ENCODE results near the gene STK32C.
"Not testable (repeated sequence)": the region's sequence is repeated elsewhere in the genome, so short reads cannot be mapped to it uniquely, and the experiment has no call there.

Gene STK32C

GRCh38 chr10:132279873-132280645, 27.7 kb downstream of the STK32C start:
- no peak for DNase-seq

GRCh38 chr10:132277311-132277741, 30.4 kb downstream of the STK32C start:
- DNase-seq: no peak

- DNase-seq: no peak
Measured at GRCh38 chr10:132276706-132277105, 31.0 kb downstream of the STK32C start.

GRCh38 chr10:132276179-132276675, 31.5 kb downstream of the STK32C start:
- no peak for DNase-seq

GRCh38 chr10:132275426-132276178, 32.1 kb downstream of the STK32C start:
- DNase-seq: no peak

- no peak for DNase-seq
Measured at GRCh38 chr10:132274986-132275385, 32.8 kb downstream of the STK32C start.

GRCh38 chr10:132274581-132274980, 33.2 kb downstream of the STK32C start:
- DNase-seq: no peak

- no peak for DNase-seq
Measured at GRCh38 chr10:132273966-132274365, 33.8 kb downstream of the STK32C start.

- DNase-seq: no peak
Measured at GRCh38 chr10:132273304-132273944, 34.3 kb downstream of the STK32C start.

GRCh38 chr10:132272231-132272971, 35.3 kb downstream of the STK32C start:
- no peak for DNase-seq

- DNase-seq: no peak
Measured at GRCh38 chr10:132271458-132272230, 36.1 kb downstream of the STK32C start.

- DNase-seq: no peak
Measured at GRCh38 chr10:132270721-132271457, 36.9 kb downstream of the STK32C start.

GRCh38 chr10:132270256-132270655, 37.5 kb downstream of the STK32C start:
- no peak for DNase-seq

- no peak for DNase-seq
Measured at GRCh38 chr10:132269266-132270230, 38.2 kb downstream of the STK32C start.

- DNase-seq: not testable (repeated sequence)
Measured at GRCh38 chr10:132267916-132268315, 39.8 kb downstream of the STK32C start.

- DNase-seq: no peak
Measured at GRCh38 chr10:132266594-132267161, 41.1 kb downstream of the STK32C start.

- no peak for DNase-seq
Measured at GRCh38 chr10:132265890-132266496, 41.8 kb downstream of the STK32C start.

GRCh38 chr10:132264966-132265889, 42.5 kb downstream of the STK32C start:
- DNase-seq: no peak
